Measurements from ENCODE around the gene PDZRN3. TPM values are rescaled to one million over a fixed set of nuclear protein-coding genes. Genes with fewer than 3 reads are reported as not detected.

Gene PDZRN3
- total RNA-seq, 1 donor from 2014 or later: 21.9 TPM

- H3K36me3 Mint-ChIP-seq (ENCODE audit: unreplicated experiment): no peaks in the 10 kb centered on the region
- H3K4me3 Mint-ChIP-seq (ENCODE audit: unreplicated experiment): no peak overlapping the region
- no peak for TF ChIP-seq CTCF (IDR thresholded peaks at IDR 0.05; ENCODE audit: partially characterized antibody, unreplicated experiment)
- peaks cover 30% of the 10 kb centered on the region for H3K4me1 Mint-ChIP-seq (ENCODE audit: low read depth, unreplicated experiment)
- H3K9me3 Mint-ChIP-seq (ENCODE audit: unreplicated experiment): no peaks in the 10 kb centered on the region
- H3K27ac Mint-ChIP-seq (ENCODE audit: unreplicated experiment): no peak overlapping the region
- DNase-seq: no peak
- peaks cover 5% of the 10 kb centered on the region for H3K27me3 Mint-ChIP-seq (ENCODE audit: unreplicated experiment)
Measured at GRCh38 chr3:73490453-73491286, 134.1 kb downstream of the PDZRN3 start.

DNA sequence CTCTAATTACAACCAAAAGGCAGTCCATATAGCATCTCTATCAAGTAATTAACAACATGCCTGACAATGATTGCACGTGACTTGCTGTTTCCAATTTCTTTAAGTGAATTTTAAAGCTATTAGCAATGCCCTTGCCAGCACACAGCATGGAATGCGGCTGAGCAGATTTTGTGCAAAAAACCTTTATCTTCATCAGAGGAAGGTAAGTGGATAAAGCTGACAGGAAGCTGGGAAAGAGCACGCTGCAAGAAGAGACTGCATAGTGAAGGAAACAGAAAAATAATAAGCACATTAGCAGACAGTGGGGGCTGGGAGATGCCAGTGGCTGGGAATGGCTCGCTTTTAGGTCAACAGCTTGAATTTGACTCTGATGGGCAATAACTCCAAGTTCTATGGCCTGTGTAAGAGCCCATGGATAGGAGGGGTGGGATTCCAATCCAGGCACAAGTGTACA lies 138.8 kb downstream of the PDZRN3 start:
- Mint-ChIP-seq H3K27me3 (ENCODE audit: unreplicated experiment) (peaks cover 2% of the 10 kb centered on the region), H3K27ac (ENCODE audit: unreplicated experiment) (peak overlapping the region; percentile 24), H3K9me3 (ENCODE audit: unreplicated experiment) (no peaks in the 10 kb centered on the region), H3K36me3 (ENCODE audit: unreplicated experiment) (no peaks in the 10 kb centered on the region), H3K4me3 (ENCODE audit: unreplicated experiment) (peak overlapping the region; percentile 17), H3K4me1 (ENCODE audit: low read depth, unreplicated experiment) (peaks cover 34% of the 10 kb centered on the region)
- TF ChIP-seq CTCF (IDR thresholded peaks at IDR 0.05; ENCODE audit: partially characterized antibody, unreplicated experiment): no peak
- no peak for DNase-seq

- H3K27ac Mint-ChIP-seq (ENCODE audit: unreplicated experiment): no peak overlapping the region
- peaks cover 2% of the 10 kb centered on the region for H3K27me3 Mint-ChIP-seq (ENCODE audit: unreplicated experiment)
- no peak overlapping the region for H3K4me3 Mint-ChIP-seq (ENCODE audit: unreplicated experiment)
Measured at GRCh38 chr3:73484656-73485248, 140.0 kb downstream of the PDZRN3 start.

GRCh38 chr3:73481888-73482287 lies 142.9 kb downstream of the PDZRN3 start:
- DNase-seq: no peak
- Mint-ChIP-seq H3K27me3 (ENCODE audit: unreplicated experiment) (peaks cover 2% of the 10 kb centered on the region), H3K36me3 (ENCODE audit: unreplicated experiment) (peaks cover 4% of the 10 kb centered on the region), H3K27ac (ENCODE audit: unreplicated experiment) (no peak overlapping the region), H3K9me3 (ENCODE audit: unreplicated experiment) (peaks cover 3% of the 10 kb centered on the region), H3K4me3 (ENCODE audit: unreplicated experiment) (no peak overlapping the region), H3K4me1 (ENCODE audit: low read depth, unreplicated experiment) (peaks cover 23% of the 10 kb centered on the region)
- no peak for TF ChIP-seq CTCF (IDR thresholded peaks at IDR 0.05; ENCODE audit: partially characterized antibody, unreplicated experiment)

More at GRCh38 chr3:73484656-73485248, 140.0 kb downstream of the PDZRN3 start:
- DNase-seq: no peak
- no peak for TF ChIP-seq CTCF (IDR thresholded peaks at IDR 0.05; ENCODE audit: partially characterized antibody, unreplicated experiment)
- Mint-ChIP-seq H3K36me3 (ENCODE audit: unreplicated experiment) (no peaks in the 10 kb centered on the region), H3K9me3 (ENCODE audit: unreplicated experiment) (no peaks in the 10 kb centered on the region), H3K4me1 (ENCODE audit: low read depth, unreplicated experiment) (peaks cover 32% of the 10 kb centered on the region)

DNA sequence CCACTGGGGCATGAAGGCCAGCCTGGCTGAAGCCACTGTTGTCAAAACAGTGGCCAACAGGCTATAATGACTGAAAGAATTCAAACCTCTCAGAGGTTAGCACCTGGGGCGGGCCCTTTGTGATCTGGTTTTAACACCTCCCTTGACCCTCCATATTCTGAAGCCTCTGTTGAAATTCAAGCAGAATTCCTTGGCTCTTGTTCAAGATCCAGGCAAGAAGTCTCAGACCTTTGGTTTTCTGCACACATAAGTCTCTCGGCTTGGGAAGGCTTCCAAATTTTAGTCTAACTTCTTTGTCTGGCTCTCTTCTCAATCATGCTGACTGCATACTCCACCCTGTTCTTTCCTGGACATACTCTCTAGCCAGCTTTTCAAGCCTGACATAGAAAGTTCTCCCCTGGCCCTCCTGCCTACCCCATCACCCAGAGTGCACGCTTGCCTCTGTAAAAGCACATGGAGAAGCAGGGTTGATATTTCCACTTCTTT lies 144.5 kb downstream of the PDZRN3 start:
- H3K4me3 Mint-ChIP-seq (ENCODE audit: unreplicated experiment): no peak overlapping the region
- DNase-seq: no peak
- H3K4me1 Mint-ChIP-seq (ENCODE audit: low read depth, unreplicated experiment): peaks cover 10% of the 10 kb centered on the region
- H3K36me3 Mint-ChIP-seq (ENCODE audit: unreplicated experiment): peaks cover 4% of the 10 kb centered on the region
- H3K27me3 Mint-ChIP-seq (ENCODE audit: unreplicated experiment): no peaks in the 10 kb centered on the region
- H3K27ac Mint-ChIP-seq (ENCODE audit: unreplicated experiment): no peak overlapping the region
- peaks cover 3% of the 10 kb centered on the region for H3K9me3 Mint-ChIP-seq (ENCODE audit: unreplicated experiment)
- no peak for TF ChIP-seq CTCF (IDR thresholded peaks at IDR 0.05; ENCODE audit: partially characterized antibody, unreplicated experiment)

All from glutamatergic neuron (in vitro differentiated cells).